B cell (primary cell): ENCODE results near the gene ARHGEF10L. TPM values are rescaled to one million over a fixed set of nuclear protein-coding genes. Genes with fewer than 3 reads are reported as not detected.

Experiments
- ATAC-seq: fragments of 200-7000 bp; cut with Tn5 transposase; one replicate; pipeline ENCODE4 v1.10.0; 2021; ENCODE audit warnings: low read depth, mild to moderate bottlenecking, moderate number of reproducible peaks, moderate library complexity
- CTCF ChIA-PET: fragments of 350-600 bp; sonication (Branson Sonifier 250); formaldehyde crosslinking; loops from one replicate; lab custom pipeline; 2021; ENCODE audit warnings: antibody characterized with exemption, inconsistent platforms; lab: Charles Lee
- POLR2A ChIA-PET: fragments of 350-600 bp; sonication (Branson Sonifier 250); formaldehyde crosslinking; loops from one replicate; lab custom pipeline; 2021; ENCODE audit warnings: antibody characterized with exemption; lab: Charles Lee
- DNase-seq: peaks from one replicate; pipeline ENCODE4 v3.0.0; 2013
- H2AFZ ChIP-seq: 2 replicates; pipeline ENCODE4 v1.6.1; 2012; ENCODE audit warnings: mild to moderate bottlenecking, low read depth, low read length; ENCODE audit not compliant: insufficient read depth, poor library complexity, severe bottlenecking
- H3K27ac ChIP-seq, 2 donors: 1 replicate in 1 of 2; 2 replicates in 1 of 2; pipeline ENCODE4 v1.5.1; 2012 to 2013; ENCODE audit warnings: low read length in 2 of 2, mild to moderate bottlenecking in 2 of 2, moderate library complexity in 1 of 2
- H3K27me3 ChIP-seq, 4 experiments: fragments of 200-600 bp in 1 of 4; sonication (generic) in 1 of 4; replicated peaks in 1 of 4; 1 replicate in 2 of 4; 2 replicates in 2 of 4; pipeline versions ENCODE4 v1.6.1 to v1.7.0; 2013 to 2016; ENCODE audit warnings: low read length in 3 of 4, mild to moderate bottlenecking in 2 of 4, mixed read lengths in 1 of 4, moderate library complexity in 1 of 4; ENCODE audit not compliant: insufficient read depth in 4 of 4, control insufficient read depth in 3 of 4; ENCODE audit errors: control extremely low read depth in 1 of 4
- H3K36me3 ChIP-seq, 2 experiments: replicated peaks in 1 of 2; 1 replicate in 1 of 2; 2 replicates in 1 of 2; pipeline versions ENCODE4 v1.6.1 to v1.7.1; 2013; ENCODE audit warnings: low read length in 1 of 2; ENCODE audit not compliant: insufficient read depth in 2 of 2, control insufficient read depth in 1 of 2; ENCODE audit errors: control extremely low read depth in 1 of 2, extremely low read depth in 1 of 2
- H3K4me1 ChIP-seq, 2 donors: fragments of 200-600 bp in 1 of 2; sonication (generic) in 1 of 2; 1 replicate in 1 of 2; 2 replicates in 1 of 2; pipeline versions ENCODE4 v1.5.1 to v1.6.1; 2013 to 2017; ENCODE audit warnings: low read length in 2 of 2; ENCODE audit not compliant: control insufficient read depth in 2 of 2, insufficient read depth in 2 of 2
- H3K4me2 ChIP-seq: replicated peaks from 2 replicates; pipeline ENCODE3; 2012; ENCODE audit warnings: mild to moderate bottlenecking, low read depth, low read length; ENCODE audit not compliant: poor library complexity, severe bottlenecking
- H3K4me3 ChIP-seq, 5 experiments: fragments of 200-600 bp in 1 of 5; sonication (generic) in 1 of 5; 1 replicate in 3 of 5; 2 replicates in 2 of 5; pipeline versions ENCODE4 v1.5.1 to v1.7.0; 2011 to 2016; ENCODE audit warnings: low read length in 4 of 5, mild to moderate bottlenecking in 4 of 5, low read depth in 2 of 5, control low read depth in 1 of 5, moderate library complexity in 1 of 5; ENCODE audit not compliant: insufficient read depth in 1 of 5; ENCODE audit errors: control extremely low read depth in 1 of 5, extremely low read depth in 1 of 5
- H3K79me2 ChIP-seq: fragments of 200-600 bp; sonication (generic); one replicate; pipeline ENCODE4 v1.6.0; 2016; ENCODE audit warnings: low read length; ENCODE audit not compliant: control insufficient read depth, insufficient read depth
- H3K9ac ChIP-seq: fragments of 200-600 bp; sonication (generic); 2 replicates; pipeline ENCODE4 v1.6.1; 2017; ENCODE audit warnings: mild to moderate bottlenecking, low read length, moderate library complexity
- H3K9me3 ChIP-seq, 3 donors: one replicate each; pipeline versions ENCODE4 v1.6.1 to v1.7.1; 2013; ENCODE audit warnings: low read length in 2 of 3; ENCODE audit not compliant: control insufficient read depth in 2 of 3, insufficient read depth in 1 of 3; ENCODE audit errors: control extremely low read depth in 1 of 3
- H4K20me1 ChIP-seq: 2 replicates; pipeline ENCODE4 v1.6.0; 2012; ENCODE audit warnings: mild to moderate bottlenecking, low read length; ENCODE audit not compliant: insufficient read depth, control insufficient read depth, poor library complexity, severe bottlenecking
- H3K27ac Mint-ChIP-seq: one replicate; pipeline ENCODE4 v1.8.0; 2021; ENCODE audit warnings: mixed read lengths
- H3K27me3 Mint-ChIP-seq: one replicate; pipeline ENCODE4 v1.8.0; 2021; ENCODE audit warnings: mixed read lengths
- H3K4me1 Mint-ChIP-seq: one replicate; pipeline ENCODE4 v1.8.0; 2021; ENCODE audit warnings: mixed read lengths
- H3K4me3 Mint-ChIP-seq: one replicate; pipeline ENCODE4 v1.8.0; 2021; ENCODE audit warnings: mixed read lengths
- H3K9me3 Mint-ChIP-seq: one replicate; pipeline ENCODE4 v1.8.0; 2022; ENCODE audit warnings: mixed read lengths; ENCODE audit not compliant: insufficient read depth
- EZH2 ChIP-seq: IDR thresholded peaks from 2 replicates; pipeline ENCODE4 v1.6.1; 2012; ENCODE audit warnings: borderline replicate concordance, low read depth, mild to moderate bottlenecking, moderate library complexity, low read length; ENCODE audit not compliant: insufficient read depth, poor library complexity, severe bottlenecking
- WGBS: methylation state at CpG from one replicate; pipeline ENCODE4 v1.1.5; 2013; ENCODE audit warnings: missing lambda C conversion rate; ENCODE audit not compliant: insufficient coverage; 5-methylcytosine and 5-hydroxymethylcytosine counted together
- intact Hi-C: fragments of 100-400 bp; cut with micrococcal nuclease; formaldehyde crosslinking; loops from one replicate; pipeline ENCODE4 v1.10.0; 2022
- polyA plus RNA-seq: library from polyadenylated mRNA; depleted of rRNA; stranded (reverse); fragments of >200 nt; gene quantifications from 2 replicates; pipeline ENCODE4 v1.2.3, GENCODE V29; 2012
- total RNA-seq, 2 donors: library from RNA; stranded (reverse); fragments of 120-200 nt in 1 of 2; gene quantifications; 1 replicate in 1 of 2; 2 replicates in 1 of 2; pipeline versions ENCODE4 v1.2.3 to v1.2.4, GENCODE V29; 2013 to 2022
- TF ChIP-seq, protein P1 (sequence below): fragments of 200-600 bp; IDR thresholded peaks from one replicate; pipeline ENCODE4 v1.8.0; 2022; ENCODE audit warnings: antibody characterized with exemption, mild to moderate bottlenecking

ARHGEF10L gene
- total and polyA plus RNA-seq, 2 donors (not counting 1 experiment from before 2014, with no cell fraction given), result 2.0 to 4.9 TPM

DNA sequence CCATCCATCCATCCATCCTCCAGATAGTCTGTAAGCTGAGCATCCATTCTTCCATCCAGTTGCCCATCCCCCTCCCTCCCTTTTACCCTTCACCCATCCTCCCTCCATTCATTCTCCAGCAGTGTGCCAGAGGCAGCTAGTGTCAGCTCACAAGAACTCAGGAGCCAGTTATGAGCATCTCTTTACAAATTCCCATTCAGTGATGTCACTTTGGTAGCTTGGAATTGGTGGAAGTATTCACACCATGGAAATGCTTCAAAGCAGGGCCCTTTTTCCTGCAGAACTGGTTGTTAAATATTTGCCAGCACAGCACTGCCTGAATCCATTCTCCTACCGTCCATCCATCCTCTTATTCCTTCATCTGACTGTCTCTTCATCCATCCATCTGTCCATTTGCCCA, 72.5 kb downstream of the ARHGEF10L start:
- Mint-ChIP-seq H3K27ac (no peak overlapping the region), H3K4me1 (no peaks in the 10 kb centered on the region), H3K27me3 (peaks cover 13% of the 10 kb centered on the region), H3K4me3 (no peak overlapping the region), H3K9me3 (no peaks in the 10 kb centered on the region)
- ChIA-PET POLR2A (no interaction called here), CTCF (interaction anchor here (0.6 to 1.5 kb wide), 4 partner anchors 13 to 111 kb away, joined by 3 to 4 read pairs (median 3); no protein-coding TSS in a partner anchor)
- H3K9ac ChIP-seq, result no peak overlapping the region
- no peaks in the 10 kb centered on the region for H4K20me1 ChIP-seq
- H2AFZ ChIP-seq, result no peak overlapping the region
- intact Hi-C loops, result no loop called here
- TF ChIP-seq, protein P1, sequence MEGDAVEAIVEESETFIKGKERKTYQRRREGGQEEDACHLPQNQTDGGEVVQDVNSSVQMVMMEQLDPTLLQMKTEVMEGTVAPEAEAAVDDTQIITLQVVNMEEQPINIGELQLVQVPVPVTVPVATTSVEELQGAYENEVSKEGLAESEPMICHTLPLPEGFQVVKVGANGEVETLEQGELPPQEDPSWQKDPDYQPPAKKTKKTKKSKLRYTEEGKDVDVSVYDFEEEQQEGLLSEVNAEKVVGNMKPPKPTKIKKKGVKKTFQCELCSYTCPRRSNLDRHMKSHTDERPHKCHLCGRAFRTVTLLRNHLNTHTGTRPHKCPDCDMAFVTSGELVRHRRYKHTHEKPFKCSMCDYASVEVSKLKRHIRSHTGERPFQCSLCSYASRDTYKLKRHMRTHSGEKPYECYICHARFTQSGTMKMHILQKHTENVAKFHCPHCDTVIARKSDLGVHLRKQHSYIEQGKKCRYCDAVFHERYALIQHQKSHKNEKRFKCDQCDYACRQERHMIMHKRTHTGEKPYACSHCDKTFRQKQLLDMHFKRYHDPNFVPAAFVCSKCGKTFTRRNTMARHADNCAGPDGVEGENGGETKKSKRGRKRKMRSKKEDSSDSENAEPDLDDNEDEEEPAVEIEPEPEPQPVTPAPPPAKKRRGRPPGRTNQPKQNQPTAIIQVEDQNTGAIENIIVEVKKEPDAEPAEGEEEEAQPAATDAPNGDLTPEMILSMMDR, result no peak
- no peak for TF ChIP-seq EZH2
- ATAC-seq (no peak), DNase-seq (no peak)
- H3K4me1 ChIP-seq, result no peaks in the 10 kb centered on the region
- H3K27me3 ChIP-seq, result no peaks in the 10 kb centered on the region
- no peak overlapping the region for H3K4me3 ChIP-seq
- H3K79me2 ChIP-seq, result no peaks in the 10 kb centered on the region
- no peak overlapping the region for H3K4me2 ChIP-seq
- H3K27ac ChIP-seq, result no peak overlapping the region
- 82% methylated on average over 1 of the region's 1 CpG for WGBS
- H3K9me3 ChIP-seq, result no peaks in the 10 kb centered on the region
- H3K36me3 ChIP-seq, result no peaks in the 10 kb centered on the region

DNA sequence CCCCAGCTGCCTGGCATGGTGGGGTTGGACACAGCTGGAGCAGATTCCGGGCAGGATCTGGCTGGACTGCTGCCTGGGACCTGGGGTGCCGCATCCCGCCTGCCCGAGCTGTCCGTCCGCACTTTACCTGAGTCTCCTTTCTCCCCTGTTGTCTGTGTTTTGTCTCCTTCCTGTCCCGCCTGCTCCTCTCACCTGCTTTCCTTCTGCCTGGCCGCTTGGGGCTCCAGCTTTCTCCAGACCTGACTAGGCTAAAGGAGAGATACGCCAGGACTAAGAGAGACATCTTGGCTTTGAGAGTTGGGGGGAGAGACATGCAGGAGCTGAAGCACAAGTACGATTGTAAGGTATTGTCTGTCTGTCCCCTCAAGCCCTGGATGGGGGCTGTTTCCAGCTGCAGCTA, 73.3 kb downstream of the ARHGEF10L start:
- Histone ChIP-seq H3K9me3 (no peaks in the 10 kb centered on the region), H3K4me1 (no peaks in the 10 kb centered on the region), H3K36me3 (no peaks in the 10 kb centered on the region), H3K79me2 (no peaks in the 10 kb centered on the region), H3K27me3 (no peaks in the 10 kb centered on the region), H2AFZ (no peak overlapping the region), H3K4me3 (no peak overlapping the region), H3K4me2 (no peak overlapping the region), H3K9ac (no peak overlapping the region), H4K20me1 (no peaks in the 10 kb centered on the region), H3K27ac (no peak overlapping the region)
- no peak overlapping the region for H3K4me3 Mint-ChIP-seq
- no peaks in the 10 kb centered on the region for H3K4me1 Mint-ChIP-seq
- ATAC-seq (no peak), DNase-seq (no peak)
- TF ChIP-seq, protein P1, result no peak
- TF ChIP-seq EZH2, result no peak
- POLR2A ChIA-PET, result no interaction called here
- no peaks in the 10 kb centered on the region for H3K9me3 Mint-ChIP-seq
- 80% methylated on average over 4 of the region's 10 CpGs for whole genome bisulfite sequencing
- no peak overlapping the region for H3K27ac Mint-ChIP-seq
- CTCF ChIA-PET, result no interaction called here
- peaks cover 13% of the 10 kb centered on the region for H3K27me3 Mint-ChIP-seq
- intact Hi-C loops, result no loop called here
